ENCODE results near the gene VMP1.

DNA sequence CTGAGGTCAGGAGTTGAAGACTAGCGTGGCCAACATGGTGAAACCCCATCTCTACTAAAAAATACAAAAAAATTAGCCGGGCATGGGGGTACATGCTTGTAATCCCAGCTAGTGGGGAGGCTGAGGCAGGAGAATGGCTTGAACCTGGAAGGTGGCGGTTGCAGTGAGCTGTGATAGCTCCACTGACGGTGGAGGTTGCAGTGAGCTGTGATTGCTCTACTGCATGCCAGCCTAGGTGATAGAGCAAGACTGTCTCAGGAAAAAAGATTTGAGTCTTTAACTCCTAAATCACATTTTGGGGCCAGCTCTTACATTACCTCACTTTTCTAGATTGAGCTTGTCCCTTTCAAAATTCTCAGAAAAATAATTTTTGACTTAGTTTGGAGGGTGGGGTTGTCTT, 15.2 kb downstream of the VMP1 start:
- TF ChIP-seq, protein P1, sequence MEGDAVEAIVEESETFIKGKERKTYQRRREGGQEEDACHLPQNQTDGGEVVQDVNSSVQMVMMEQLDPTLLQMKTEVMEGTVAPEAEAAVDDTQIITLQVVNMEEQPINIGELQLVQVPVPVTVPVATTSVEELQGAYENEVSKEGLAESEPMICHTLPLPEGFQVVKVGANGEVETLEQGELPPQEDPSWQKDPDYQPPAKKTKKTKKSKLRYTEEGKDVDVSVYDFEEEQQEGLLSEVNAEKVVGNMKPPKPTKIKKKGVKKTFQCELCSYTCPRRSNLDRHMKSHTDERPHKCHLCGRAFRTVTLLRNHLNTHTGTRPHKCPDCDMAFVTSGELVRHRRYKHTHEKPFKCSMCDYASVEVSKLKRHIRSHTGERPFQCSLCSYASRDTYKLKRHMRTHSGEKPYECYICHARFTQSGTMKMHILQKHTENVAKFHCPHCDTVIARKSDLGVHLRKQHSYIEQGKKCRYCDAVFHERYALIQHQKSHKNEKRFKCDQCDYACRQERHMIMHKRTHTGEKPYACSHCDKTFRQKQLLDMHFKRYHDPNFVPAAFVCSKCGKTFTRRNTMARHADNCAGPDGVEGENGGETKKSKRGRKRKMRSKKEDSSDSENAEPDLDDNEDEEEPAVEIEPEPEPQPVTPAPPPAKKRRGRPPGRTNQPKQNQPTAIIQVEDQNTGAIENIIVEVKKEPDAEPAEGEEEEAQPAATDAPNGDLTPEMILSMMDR (conservative IDR thresholded peaks at IDR 0.05), result no peak
- no peak for TF ChIP-seq ZFX (IDR thresholded peaks at IDR 0.05)
